ENCODE data around the gene CDC5L.

Gene CDC5L

DNA sequence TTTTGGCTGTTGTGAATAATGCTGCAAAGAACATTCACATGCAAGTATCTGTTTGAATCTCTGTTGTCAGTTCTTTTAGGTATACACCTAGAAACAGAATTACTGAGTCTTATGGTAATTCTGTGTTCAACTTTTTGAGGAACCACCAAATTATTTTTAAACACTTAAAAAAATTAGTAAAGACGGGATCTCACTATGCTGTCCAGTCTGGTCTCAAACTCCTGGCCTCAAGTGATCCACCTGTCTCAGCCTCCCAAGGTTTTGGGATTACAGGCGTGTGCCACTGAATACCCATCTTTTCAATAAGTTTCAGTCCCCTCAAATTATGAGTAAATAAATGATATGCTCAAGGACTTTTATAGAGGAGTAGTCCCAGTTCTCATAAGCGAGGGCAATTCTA lies 27.5 kb upstream of the CDC5L start:
- ATAC-seq = no peak

DNA sequence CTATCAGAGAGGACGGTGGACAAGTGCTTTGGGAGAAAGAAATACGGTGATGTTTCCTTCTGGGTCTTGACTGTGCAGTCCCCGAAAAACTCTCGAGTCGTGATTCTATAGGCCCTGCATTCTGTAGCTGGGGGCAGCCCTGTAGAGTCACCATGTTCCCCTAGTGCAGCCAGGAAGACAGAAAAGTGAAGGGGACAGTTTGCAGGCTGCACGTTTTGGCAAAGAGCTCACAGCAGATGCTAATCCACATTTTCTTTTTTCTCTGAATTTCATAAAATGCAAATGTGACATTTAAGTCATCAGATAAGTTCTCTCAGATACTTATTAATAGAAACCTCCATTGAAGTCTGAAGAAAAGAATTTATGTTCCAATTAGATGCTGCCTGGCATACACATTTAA lies 25.6 kb upstream of the CDC5L start:
- ATAC-seq = no peak
- Mint-ChIP-seq H3K4me1 (peaks cover 8% of the 10 kb centered on the region), H3K27ac (no peak overlapping the region), H3K36me3 (no peaks in the 10 kb centered on the region), H3K9me3 (peaks cover 2% of the 10 kb centered on the region), H3K27me3 (peaks cover 15% of the 10 kb centered on the region), H3K4me3 (no peak overlapping the region)

More for the DNA sequence above, 27.5 kb upstream of the CDC5L start:
- Mint-ChIP-seq H3K36me3 (no peaks in the 10 kb centered on the region), H3K4me3 (no peak overlapping the region), H3K27ac (no peak overlapping the region), H3K4me1 (peaks cover 8% of the 10 kb centered on the region), H3K27me3 (peaks cover 28% of the 10 kb centered on the region), H3K9me3 (peaks cover 11% of the 10 kb centered on the region)

DNA sequence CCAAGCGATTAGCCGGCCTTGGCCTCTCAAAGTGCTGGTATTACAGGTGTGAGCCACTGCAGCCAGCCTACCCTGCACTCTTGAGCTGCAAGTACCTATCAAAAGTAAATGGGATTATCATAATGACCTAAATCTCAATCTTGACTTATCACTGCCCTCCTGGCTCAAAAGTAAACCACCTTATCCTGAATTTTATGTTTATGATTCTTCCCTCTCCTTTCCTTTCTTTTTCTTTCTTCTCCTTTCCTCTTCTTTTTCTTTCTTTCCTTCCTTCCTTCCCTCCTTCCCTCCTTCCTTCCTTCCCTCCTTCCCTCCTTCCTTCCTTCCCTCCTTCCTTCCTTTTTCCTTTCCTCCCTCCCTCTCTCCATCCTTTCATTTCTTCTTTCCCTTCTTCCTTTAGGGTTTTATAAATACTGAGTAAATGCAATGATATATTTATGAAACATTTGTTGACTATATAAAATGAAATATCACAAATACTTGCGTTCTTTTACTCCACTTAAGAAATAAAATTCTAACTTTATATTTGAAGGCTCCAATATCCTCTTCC lies 24.1 kb upstream of the CDC5L start:
- no peak for ATAC-seq
- H3K36me3 Mint-ChIP-seq = no peaks in the 10 kb centered on the region

DNA sequence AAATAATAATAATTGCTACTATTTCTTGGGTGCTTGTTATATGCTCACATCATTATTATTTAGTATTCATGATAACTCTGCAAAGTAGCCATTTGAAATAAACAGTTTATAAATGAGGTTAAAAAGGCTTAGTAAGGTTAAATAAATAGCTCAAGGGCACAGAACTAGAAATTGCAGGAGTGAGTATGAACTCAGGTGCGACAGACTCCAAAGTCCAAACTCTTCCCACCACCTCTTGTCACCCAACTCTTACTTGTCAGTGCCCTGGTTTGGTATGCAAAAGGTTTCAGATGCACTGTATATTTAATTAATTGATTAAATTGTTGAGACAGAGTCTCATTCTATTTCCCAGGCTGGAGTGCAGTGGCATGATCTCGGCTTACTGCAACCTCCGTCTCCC lies 20.7 kb upstream of the CDC5L start:
- ATAC-seq = no peak
- Mint-ChIP-seq H3K36me3 (no peaks in the 10 kb centered on the region), H3K27me3 (peaks cover 16% of the 10 kb centered on the region), H3K4me3 (no peak overlapping the region), H3K27ac (no peak overlapping the region), H3K9me3 (no peaks in the 10 kb centered on the region), H3K4me1 (peaks cover 8% of the 10 kb centered on the region)

More for the DNA sequence above, 24.1 kb upstream of the CDC5L start:
- H3K4me3 Mint-ChIP-seq = no peak overlapping the region
- H3K9me3 Mint-ChIP-seq = no peaks in the 10 kb centered on the region
- peaks cover 8% of the 10 kb centered on the region for H3K4me1 Mint-ChIP-seq
- no peak overlapping the region for H3K27ac Mint-ChIP-seq
- peaks cover 19% of the 10 kb centered on the region for H3K27me3 Mint-ChIP-seq

DNA sequence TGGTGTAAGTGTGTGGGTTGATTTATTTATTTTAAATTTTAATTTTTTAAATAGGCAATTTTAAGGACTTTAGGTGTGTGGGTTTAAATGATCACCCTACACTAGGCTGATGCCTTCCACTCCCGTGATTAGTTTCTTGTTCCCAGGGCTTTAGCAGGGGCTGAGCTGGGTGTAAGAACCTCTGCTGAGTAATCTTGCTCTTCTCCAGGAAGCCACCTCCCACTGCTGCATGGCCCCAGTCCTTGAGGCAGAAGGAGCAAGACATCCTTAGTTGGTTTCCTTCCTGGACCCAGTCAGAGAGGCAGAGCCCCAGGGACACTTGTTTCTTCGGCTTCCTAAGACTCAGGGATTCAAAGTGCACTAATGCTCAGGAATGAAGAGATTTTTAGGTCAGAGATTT lies 19.8 kb upstream of the CDC5L start:
- Mint-ChIP-seq H3K27me3 (peaks cover 14% of the 10 kb centered on the region), H3K36me3 (no peaks in the 10 kb centered on the region), H3K27ac (no peak overlapping the region), H3K4me1 (peaks cover 8% of the 10 kb centered on the region), H3K4me3 (no peak overlapping the region), H3K9me3 (no peaks in the 10 kb centered on the region)
- ATAC-seq = no peak

DNA sequence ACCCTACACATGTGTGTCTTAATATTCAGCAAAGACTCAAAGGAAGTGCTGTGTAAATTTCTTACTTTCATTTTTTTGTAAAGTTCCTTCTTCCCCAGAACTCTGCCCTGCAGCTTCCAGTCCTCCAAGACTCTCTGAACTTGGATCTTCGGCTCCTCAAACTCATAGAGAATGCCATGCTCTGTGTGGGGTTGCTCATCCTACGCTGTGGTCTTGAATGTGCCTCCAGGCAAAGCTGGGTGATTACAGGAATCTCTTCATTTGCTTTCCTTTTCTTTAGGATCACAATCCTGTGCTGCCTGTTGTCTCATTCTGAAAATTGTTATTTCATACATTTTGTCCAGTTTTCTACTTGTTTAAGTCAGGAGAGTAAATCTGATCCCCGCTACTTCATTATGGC lies 14.5 kb upstream of the CDC5L start:
- no peaks in the 10 kb centered on the region for H3K9me3 Mint-ChIP-seq
- no peaks in the 10 kb centered on the region for H3K4me1 Mint-ChIP-seq
- H3K27ac Mint-ChIP-seq = no peak overlapping the region
- no peak overlapping the region for H3K4me3 Mint-ChIP-seq
- H3K36me3 Mint-ChIP-seq = no peaks in the 10 kb centered on the region
- peaks cover 35% of the 10 kb centered on the region for H3K27me3 Mint-ChIP-seq
- ATAC-seq = no peak

DNA sequence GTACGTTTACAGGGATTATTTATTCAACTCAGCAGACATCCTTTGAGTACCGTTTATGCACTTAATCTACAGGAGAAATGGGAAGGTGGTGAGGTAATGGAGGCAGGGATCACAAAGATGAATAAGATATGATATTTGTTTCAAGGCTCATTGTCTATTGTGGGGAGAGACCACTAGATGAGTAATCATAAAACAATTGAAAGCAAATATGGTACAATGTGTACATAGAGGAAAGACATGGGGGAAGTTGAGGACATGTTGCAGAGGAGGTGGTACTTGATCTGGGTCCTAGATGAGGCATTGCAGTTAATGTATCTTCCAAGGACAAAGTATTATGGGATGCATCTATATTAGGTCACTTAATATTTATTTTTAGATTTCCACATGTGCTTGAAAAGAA lies 13.7 kb upstream of the CDC5L start:
- H3K27me3 Mint-ChIP-seq = peaks cover 31% of the 10 kb centered on the region
- ATAC-seq = no peak
- no peaks in the 10 kb centered on the region for H3K9me3 Mint-ChIP-seq
- H3K27ac Mint-ChIP-seq = no peak overlapping the region
- H3K4me3 Mint-ChIP-seq = no peak overlapping the region
- H3K36me3 Mint-ChIP-seq = no peaks in the 10 kb centered on the region
- H3K4me1 Mint-ChIP-seq = no peaks in the 10 kb centered on the region

DNA sequence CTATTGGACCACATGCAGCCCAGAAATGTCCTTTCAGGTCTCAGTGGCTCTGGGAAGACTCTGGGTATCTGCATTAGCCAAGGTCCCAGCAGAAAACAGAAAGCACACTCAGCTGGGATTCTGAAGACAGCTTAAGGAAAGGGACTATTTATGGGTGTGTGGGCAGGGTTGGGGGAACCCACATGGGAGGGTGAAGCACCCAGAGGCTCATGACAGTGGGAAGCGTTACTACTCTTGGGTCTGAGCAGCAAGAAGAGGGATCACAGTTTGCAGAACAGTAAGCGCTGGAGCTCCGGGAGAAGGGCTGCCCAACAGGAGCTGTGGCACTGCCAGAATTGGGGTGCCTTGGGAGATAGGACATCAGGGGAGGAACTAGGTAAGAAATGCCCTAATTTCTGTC lies 12.4 kb upstream of the CDC5L start:
- H3K4me1 Mint-ChIP-seq = no peaks in the 10 kb centered on the region
- no peaks in the 10 kb centered on the region for H3K36me3 Mint-ChIP-seq
- ATAC-seq = no peak
- no peak overlapping the region for H3K4me3 Mint-ChIP-seq
- H3K9me3 Mint-ChIP-seq = no peaks in the 10 kb centered on the region
- H3K27me3 Mint-ChIP-seq = peaks cover 39% of the 10 kb centered on the region
- no peak overlapping the region for H3K27ac Mint-ChIP-seq

DNA sequence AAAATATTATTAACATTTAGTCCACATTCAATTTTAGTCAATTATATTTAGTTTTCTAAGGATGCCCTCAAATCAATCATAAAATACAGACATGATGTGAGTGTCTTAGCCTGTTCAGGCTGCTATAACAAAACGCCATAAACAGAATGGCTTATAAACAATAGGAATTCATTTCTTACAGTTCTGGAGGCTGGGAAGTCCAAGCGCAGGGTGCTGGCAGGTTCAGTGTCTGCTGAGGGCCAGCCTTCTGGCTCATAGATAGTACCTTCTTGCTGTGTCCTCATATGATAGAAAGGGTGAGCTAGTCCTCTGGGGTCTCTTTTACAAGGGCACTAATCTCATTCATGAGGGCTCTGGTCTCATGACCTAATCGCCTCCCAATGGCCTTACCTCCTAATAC lies 10.0 kb upstream of the CDC5L start:
- H3K9me3 Mint-ChIP-seq = no peaks in the 10 kb centered on the region
- no peak for ATAC-seq
- H3K4me3 Mint-ChIP-seq = no peak overlapping the region
- H3K36me3 Mint-ChIP-seq = no peaks in the 10 kb centered on the region
- H3K27me3 Mint-ChIP-seq = peaks cover 50% of the 10 kb centered on the region
- H3K27ac Mint-ChIP-seq = no peak overlapping the region
- H3K4me1 Mint-ChIP-seq = no peaks in the 10 kb centered on the region

DNA sequence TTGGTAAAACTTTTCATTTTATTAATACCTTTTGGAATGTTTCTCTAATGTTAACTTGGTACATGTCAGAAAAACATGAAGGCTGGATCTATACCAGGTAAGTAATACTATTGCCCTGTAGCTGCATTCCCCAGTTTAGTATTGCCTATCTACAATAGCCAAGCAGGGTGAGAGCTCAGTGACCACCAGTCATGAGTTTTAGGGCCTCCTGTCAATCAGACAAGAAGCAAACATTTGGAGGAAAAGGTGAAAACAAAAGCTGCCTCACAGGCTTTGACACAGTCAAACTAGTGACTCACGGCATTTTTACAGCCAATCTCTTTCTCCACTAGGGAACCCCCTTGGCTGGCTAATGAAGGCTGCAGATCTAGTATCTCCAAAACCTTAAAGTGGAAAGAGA lies 9.5 kb upstream of the CDC5L start:
- H3K4me1 Mint-ChIP-seq = no peaks in the 10 kb centered on the region
- H3K27ac Mint-ChIP-seq = no peak overlapping the region
- no peaks in the 10 kb centered on the region for H3K36me3 Mint-ChIP-seq
- H3K27me3 Mint-ChIP-seq = peaks cover 50% of the 10 kb centered on the region
- no peak overlapping the region for H3K4me3 Mint-ChIP-seq
- H3K9me3 Mint-ChIP-seq = no peaks in the 10 kb centered on the region
- ATAC-seq = no peak

DNA sequence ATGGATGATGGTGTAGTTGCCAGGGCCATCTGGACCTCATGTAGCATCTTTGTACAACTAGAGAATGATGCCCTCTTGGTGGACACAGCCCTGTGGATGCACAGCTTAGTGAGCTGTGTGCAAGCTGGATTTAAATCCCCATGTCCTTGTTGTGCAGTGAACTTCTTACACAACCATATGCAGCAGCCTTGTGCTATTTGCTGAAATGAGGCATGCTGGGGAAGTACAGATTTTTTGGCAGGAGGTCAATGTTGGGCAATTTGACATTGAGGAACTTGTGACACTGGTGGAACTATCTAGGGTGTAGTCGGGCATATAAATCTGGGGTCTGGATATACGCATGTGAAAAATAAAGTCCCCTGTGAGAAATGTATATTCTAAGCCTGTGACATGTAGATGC lies 5.8 kb upstream of the CDC5L start:
- no peak for ATAC-seq
- no peaks in the 10 kb centered on the region for H3K36me3 Mint-ChIP-seq
- H3K27ac Mint-ChIP-seq = no peak overlapping the region
- no peaks in the 10 kb centered on the region for H3K9me3 Mint-ChIP-seq
- peaks cover 5% of the 10 kb centered on the region for H3K4me1 Mint-ChIP-seq
- H3K4me3 Mint-ChIP-seq = no peak overlapping the region
- peaks cover 28% of the 10 kb centered on the region for H3K27me3 Mint-ChIP-seq

DNA sequence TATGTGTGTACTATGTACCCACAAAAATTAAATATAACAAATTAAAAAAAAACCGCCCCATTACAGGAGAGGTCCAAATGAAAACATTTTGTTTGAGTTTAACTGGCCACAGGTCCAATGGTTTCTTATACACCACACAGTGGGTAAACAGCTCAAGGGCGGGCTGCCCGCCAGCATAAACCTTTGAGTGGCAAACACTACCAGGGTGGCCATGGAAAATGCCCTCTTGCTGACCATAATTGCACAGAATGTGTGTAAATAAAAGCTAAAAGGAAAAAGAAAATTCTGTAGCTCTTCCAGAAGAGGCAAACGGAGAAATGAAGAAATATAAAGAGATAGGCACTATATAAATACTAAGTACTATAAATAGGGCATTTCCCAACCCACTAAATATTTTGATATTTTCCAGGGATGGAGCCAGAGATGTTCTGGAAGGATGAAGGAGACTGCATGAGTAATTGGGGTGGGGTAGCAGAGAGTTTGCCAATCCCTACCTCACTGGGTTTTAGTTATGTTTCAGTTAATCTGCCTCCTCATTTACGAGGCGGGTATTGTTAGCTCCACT lies 1.1 kb upstream of the CDC5L start:
- no peak for ATAC-seq
- peak overlapping the region; percentile 92 for H3K27ac Mint-ChIP-seq
- peaks cover 33% of the 10 kb centered on the region for H3K4me1 Mint-ChIP-seq
- peak overlapping the region; percentile 91 for H3K4me3 Mint-ChIP-seq
- peaks cover 21% of the 10 kb centered on the region for H3K36me3 Mint-ChIP-seq
- H3K27me3 Mint-ChIP-seq = no peaks in the 10 kb centered on the region
- H3K9me3 Mint-ChIP-seq = no peaks in the 10 kb centered on the region

DNA sequence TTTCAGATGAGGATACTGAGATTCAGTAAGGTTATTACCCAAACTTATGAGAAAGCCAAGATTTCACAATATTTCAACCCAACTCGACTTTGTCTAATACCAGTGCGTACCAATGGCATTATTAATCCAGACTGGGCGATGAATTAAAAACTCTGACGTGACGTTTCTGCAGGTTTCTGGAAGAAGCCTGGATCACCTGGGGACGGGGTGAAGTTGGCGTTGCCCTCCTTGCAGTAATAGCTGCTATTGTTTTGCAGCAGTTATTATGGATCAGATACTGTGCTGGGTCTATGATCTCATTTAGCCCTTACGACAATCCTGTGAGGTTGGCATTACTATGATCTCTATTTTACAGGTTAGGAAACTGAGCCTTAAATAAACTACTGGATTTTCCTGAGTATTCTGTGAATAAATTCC lies 569 bp upstream of the CDC5L start:
- ATAC-seq = peak; percentile 6
- Mint-ChIP-seq H3K27ac (peak overlapping the region; percentile 92), H3K4me1 (peaks cover 38% of the 10 kb centered on the region)

DNA sequence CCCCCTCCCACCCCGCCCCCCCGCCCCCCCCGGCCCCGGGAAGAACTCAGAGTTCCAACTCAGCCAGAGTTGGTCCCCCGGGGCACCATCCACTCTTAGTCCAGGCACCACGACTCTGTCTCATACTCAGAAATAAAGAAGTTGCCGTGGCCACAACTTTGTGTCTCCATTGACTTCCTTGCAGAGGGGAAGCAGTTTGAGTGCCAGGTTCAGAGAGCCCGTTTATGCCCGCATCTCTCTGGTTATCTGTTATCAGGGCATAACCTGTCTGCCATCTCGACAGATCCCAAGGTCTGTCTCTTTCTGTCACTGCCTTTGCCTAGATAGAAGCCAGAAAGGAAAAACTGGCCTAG lies 605 bp downstream of the CDC5L start:
- Mint-ChIP-seq H3K4me3 (peak overlapping the region; percentile 91), H3K36me3 (peaks cover 28% of the 10 kb centered on the region), H3K27ac (peak overlapping the region; percentile 92), H3K4me1 (peaks cover 40% of the 10 kb centered on the region), H3K9me3 (no peaks in the 10 kb centered on the region), H3K27me3 (no peaks in the 10 kb centered on the region)
- ATAC-seq = peak; percentile 18

More for the DNA sequence above, 569 bp upstream of the CDC5L start:
- Mint-ChIP-seq H3K36me3 (peaks cover 26% of the 10 kb centered on the region), H3K4me3 (peak overlapping the region; percentile 91), H3K27me3 (no peaks in the 10 kb centered on the region), H3K9me3 (no peaks in the 10 kb centered on the region)

DNA sequence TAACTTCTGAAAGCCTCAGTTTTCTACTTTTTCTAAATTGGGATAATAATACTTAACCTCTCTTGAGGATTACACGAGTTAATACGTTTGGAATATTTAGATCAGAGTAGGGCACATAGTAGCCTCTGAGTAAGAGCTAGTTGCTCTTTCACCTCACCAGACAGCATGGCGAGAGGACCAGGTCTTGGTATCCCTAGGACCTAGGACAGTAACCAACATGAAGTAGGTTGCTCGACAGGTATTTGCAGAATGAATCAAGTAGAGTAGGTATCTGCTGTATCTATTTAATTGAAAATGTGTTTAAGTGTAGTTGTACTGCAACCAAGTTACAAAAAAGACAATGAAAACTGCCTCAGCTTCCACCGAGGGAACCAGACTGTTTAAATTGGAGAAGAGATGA lies 1.4 kb downstream of the CDC5L start:
- Mint-ChIP-seq H3K27ac (peak overlapping the region; percentile 92), H3K9me3 (no peaks in the 10 kb centered on the region), H3K4me1 (peaks cover 40% of the 10 kb centered on the region), H3K4me3 (peak overlapping the region; percentile 91), H3K27me3 (no peaks in the 10 kb centered on the region), H3K36me3 (peaks cover 36% of the 10 kb centered on the region)
- no peak for ATAC-seq

DNA sequence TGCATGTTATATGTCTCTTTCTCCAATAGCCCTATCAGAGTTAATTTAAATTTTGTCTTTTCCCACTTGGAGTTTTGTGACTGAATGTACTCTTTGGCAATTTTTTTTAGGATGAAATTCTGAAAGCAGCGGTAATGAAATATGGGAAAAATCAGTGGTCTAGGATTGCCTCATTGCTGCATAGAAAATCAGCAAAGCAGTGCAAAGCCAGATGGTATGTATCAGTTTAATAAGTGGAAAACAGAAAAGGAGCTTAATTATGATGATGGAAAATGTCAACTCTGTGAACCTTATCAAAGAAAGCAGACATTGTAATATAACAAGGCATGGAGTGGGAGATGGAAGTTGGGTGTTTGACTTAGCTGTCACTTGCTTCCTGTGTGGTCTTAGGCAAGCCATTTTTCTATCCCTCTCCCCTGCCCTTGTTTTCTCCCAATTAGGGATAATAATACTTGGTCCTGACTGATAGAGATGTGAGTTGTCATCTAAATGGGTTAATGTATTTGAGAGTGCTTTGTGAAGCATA lies 2.7 kb downstream of the CDC5L start:
- H3K27ac Mint-ChIP-seq = no peak overlapping the region
- H3K36me3 Mint-ChIP-seq = peaks cover 50% of the 10 kb centered on the region
- no peak for ATAC-seq
- H3K4me3 Mint-ChIP-seq = no peak overlapping the region
- no peaks in the 10 kb centered on the region for H3K9me3 Mint-ChIP-seq
- peaks cover 40% of the 10 kb centered on the region for H3K4me1 Mint-ChIP-seq
- no peaks in the 10 kb centered on the region for H3K27me3 Mint-ChIP-seq
